ENCODE measurements around the gene C5. TPM values are rescaled to one million over a fixed set of nuclear protein-coding genes. Genes with fewer than 3 reads are reported as not detected.

C5 gene
- total RNA-seq, 1 donor from 2014 or later, result 2.0 TPM

GRCh38 chr9:120970244-120970643 is 79.8 kb downstream of the C5 start:
- no peaks in the 10 kb centered on the region for H3K27me3 ChIP-seq
- H3K9me3 ChIP-seq, result no peaks in the 10 kb centered on the region
- TF ChIP-seq CTCF (IDR thresholded peaks at IDR 0.05) (no peak), POLR2A (IDR thresholded peaks at IDR 0.05) (no peak), POLR2AphosphoS5 (IDR thresholded peaks at IDR 0.05; ENCODE audit: insufficient read depth in 1 of 2, low read depth in 1 of 2) (no peak)
- H3K36me3 ChIP-seq, result no peaks in the 10 kb centered on the region
- no peak overlapping the region for H3K4me3 ChIP-seq
- intact Hi-C loops (cut with DNase I), result no loop called here
- DNase-seq (ENCODE audit: extremely low spot score in 2 of 2), result no peak
- no peaks in the 10 kb centered on the region for H3K4me1 ChIP-seq
- H3K27ac ChIP-seq, result no peak overlapping the region

DNA sequence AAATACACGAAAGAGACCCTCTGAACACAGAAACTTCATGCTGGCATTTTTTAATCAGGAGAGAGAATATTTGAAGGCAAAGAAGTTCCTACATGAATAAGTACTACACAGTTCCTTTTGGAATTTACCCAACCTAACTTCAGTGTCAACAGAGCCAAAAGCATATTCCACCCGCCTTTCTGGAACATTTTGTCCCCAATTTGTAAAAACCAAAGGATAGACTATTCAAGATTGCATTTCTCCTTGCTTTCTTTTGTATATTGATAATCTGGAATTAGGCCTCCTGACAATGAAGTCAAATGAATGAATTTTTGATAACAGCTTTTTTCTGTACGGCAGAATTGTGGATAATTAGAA is 84.1 kb downstream of the C5 start:
- H3K27me3 ChIP-seq, result no peaks in the 10 kb centered on the region
- intact Hi-C loops (cut with DNase I), result no loop called here
- no peak overlapping the region for H3K4me3 ChIP-seq
- DNase-seq (ENCODE audit: extremely low spot score in 2 of 2), result no peak
- no peak overlapping the region for H3K27ac ChIP-seq
- no peak for TF ChIP-seq POLR2A (IDR thresholded peaks at IDR 0.05)
- TF ChIP-seq CTCF (IDR thresholded peaks at IDR 0.05), result no peak
- no peak for TF ChIP-seq POLR2AphosphoS5 (IDR thresholded peaks at IDR 0.05; ENCODE audit: insufficient read depth in 1 of 2, low read depth in 1 of 2)
- no peaks in the 10 kb centered on the region for H3K4me1 ChIP-seq
- no peaks in the 10 kb centered on the region for H3K9me3 ChIP-seq
- peaks cover 0 to 6% of the 10 kb centered on the region in 2 donors for H3K36me3 ChIP-seq

DNA sequence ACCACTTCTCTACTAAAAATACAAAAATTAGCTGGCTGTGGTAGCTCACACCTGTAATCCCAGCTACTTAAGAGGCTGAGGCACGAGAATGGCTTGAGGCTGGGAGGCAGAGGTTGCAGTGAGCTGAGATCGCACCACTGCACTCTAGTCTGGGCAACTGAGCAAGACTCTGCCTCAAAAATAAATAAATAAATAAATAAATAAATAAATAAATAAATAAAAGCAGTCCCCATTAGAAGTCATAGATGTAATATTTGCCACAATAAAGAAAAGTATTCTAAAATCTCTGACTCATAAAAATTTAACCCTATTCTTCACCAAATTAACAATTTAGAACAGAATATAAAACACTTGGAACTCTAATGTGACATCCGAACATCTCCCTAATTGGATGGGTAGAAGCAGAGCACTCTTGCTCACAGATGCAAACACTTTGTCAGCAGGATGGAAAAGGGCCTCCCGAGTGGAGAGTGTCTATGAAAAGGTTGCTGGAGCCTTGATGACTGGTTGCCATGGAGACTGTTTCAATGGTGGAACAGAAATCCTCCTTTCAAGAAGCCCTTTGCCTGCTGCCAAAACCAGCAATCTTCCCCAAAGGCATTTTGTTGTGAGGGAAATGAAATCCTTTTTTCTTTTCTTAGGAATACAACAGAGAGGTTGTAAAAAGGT is 84.6 kb downstream of the C5 start:
- Histone ChIP-seq H3K9me3 (no peaks in the 10 kb centered on the region), H3K36me3 (peaks cover 0 to 6% of the 10 kb centered on the region in 2 donors), H3K4me3 (no peak overlapping the region), H3K27me3 (no peaks in the 10 kb centered on the region), H3K27ac (no peak overlapping the region), H3K4me1 (no peaks in the 10 kb centered on the region)
- DNase-seq (ENCODE audit: extremely low spot score in 2 of 2), result no peak
- intact Hi-C loops (cut with DNase I), result no loop called here
- TF ChIP-seq POLR2A (IDR thresholded peaks at IDR 0.05), result no peak
- no peak for TF ChIP-seq POLR2AphosphoS5 (IDR thresholded peaks at IDR 0.05; ENCODE audit: insufficient read depth in 1 of 2, low read depth in 1 of 2)
- no peak for TF ChIP-seq CTCF (IDR thresholded peaks at IDR 0.05)

DNA sequence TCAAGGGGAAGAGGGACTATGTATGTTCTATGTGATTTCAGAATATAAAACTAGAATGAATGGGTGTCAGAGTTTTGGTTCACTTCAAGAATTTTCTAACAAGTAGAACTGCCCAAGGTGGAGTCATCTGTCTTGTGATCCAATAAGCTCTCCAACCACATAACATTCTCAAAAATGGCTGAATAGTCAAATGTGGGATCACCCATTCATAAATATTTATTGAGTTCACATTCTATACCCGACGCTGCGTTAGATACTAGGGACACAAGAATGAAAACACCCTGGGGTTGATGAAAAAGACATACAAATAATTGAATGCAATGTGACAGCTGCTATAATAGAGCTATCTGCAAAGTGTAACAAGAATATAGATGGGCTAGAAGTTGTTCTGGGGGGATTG is 88.1 kb downstream of the C5 start:
- no peak overlapping the region for H3K27ac ChIP-seq
- H3K27me3 ChIP-seq, result no peaks in the 10 kb centered on the region
- no peaks in the 10 kb centered on the region for H3K9me3 ChIP-seq
- peaks cover 0 to 6% of the 10 kb centered on the region in 2 donors for H3K36me3 ChIP-seq
- intact Hi-C loops (cut with DNase I), result no loop called here
- no peaks in the 10 kb centered on the region for H3K4me1 ChIP-seq
- no peak for TF ChIP-seq POLR2A (IDR thresholded peaks at IDR 0.05)
- TF ChIP-seq POLR2AphosphoS5 (IDR thresholded peaks at IDR 0.05; ENCODE audit: insufficient read depth in 1 of 2, low read depth in 1 of 2), result no peak
- TF ChIP-seq CTCF (IDR thresholded peaks at IDR 0.05), result no peak
- no peak overlapping the region for H3K4me3 ChIP-seq
- DNase-seq (ENCODE audit: extremely low spot score in 2 of 2), result no peak

DNA sequence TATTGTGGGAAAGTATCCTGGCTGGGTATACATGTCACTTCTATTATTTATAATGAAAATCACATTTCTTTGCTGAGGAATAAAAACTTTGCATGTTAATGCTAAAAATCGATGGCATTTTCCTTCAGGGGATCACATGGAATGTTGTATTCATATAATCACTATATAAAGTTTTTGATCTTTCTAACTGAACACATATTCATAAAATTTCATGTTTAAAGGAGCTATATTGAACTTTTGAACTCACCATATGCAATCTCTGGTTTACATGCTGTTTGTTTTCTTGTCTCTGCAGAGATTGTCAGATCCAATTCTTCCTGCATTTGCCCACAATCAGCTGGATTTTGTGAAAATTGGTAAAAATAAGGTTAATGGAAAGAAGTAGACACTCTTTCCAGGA is 90.1 kb downstream of the C5 start:
- no peak for DNase-seq (ENCODE audit: extremely low spot score in 2 of 2)
- no peak overlapping the region for H3K4me3 ChIP-seq
- no peak overlapping the region for H3K27ac ChIP-seq
- intact Hi-C loops (cut with DNase I), result no loop called here
- H3K9me3 ChIP-seq, result no peaks in the 10 kb centered on the region
- TF ChIP-seq POLR2A (IDR thresholded peaks at IDR 0.05) (no peak), CTCF (IDR thresholded peaks at IDR 0.05) (no peak), POLR2AphosphoS5 (IDR thresholded peaks at IDR 0.05; ENCODE audit: insufficient read depth in 1 of 2, low read depth in 1 of 2) (no peak)
- no peaks in the 10 kb centered on the region for H3K27me3 ChIP-seq
- H3K36me3 ChIP-seq, result peaks cover 0 to 6% of the 10 kb centered on the region in 2 donors
- H3K4me1 ChIP-seq, result no peaks in the 10 kb centered on the region

Data from vagina (tissue), 2 donors.